ENCODE data around the gene TEKT5. TPM values are rescaled to one million over a fixed set of nuclear protein-coding genes. Genes with fewer than 3 reads are reported as not detected.
"Not testable (repeated sequence)": the region's sequence is repeated elsewhere in the genome, so short reads cannot be mapped to it uniquely, and the experiment has no call there.

The TEKT5 gene
- total and polyA plus RNA-seq, 2 donors from 2014 or later: 0.57 TPM; not detected in 1

- no peak for FAIRE-seq
- no peaks in the 10 kb centered on the region for H3K4me1 ChIP-seq (ENCODE audit: control insufficient read depth in 2 of 3, insufficient read depth in 2 of 3, low read depth in 1 of 3, low read length in 3 of 3)
- no peaks in the 10 kb centered on the region for H3K27me3 ChIP-seq (ENCODE audit: control insufficient read depth, insufficient read depth, low read length)
- H3K9ac ChIP-seq (ENCODE audit: low read length in 3 of 3): no peak overlapping the region
- no peaks in the 10 kb centered on the region for H3K9me3 ChIP-seq (ENCODE audit: control insufficient read depth in 2 of 3, insufficient read depth in 1 of 3, low read length in 3 of 3)
- TF ChIP-seq, protein P1, sequence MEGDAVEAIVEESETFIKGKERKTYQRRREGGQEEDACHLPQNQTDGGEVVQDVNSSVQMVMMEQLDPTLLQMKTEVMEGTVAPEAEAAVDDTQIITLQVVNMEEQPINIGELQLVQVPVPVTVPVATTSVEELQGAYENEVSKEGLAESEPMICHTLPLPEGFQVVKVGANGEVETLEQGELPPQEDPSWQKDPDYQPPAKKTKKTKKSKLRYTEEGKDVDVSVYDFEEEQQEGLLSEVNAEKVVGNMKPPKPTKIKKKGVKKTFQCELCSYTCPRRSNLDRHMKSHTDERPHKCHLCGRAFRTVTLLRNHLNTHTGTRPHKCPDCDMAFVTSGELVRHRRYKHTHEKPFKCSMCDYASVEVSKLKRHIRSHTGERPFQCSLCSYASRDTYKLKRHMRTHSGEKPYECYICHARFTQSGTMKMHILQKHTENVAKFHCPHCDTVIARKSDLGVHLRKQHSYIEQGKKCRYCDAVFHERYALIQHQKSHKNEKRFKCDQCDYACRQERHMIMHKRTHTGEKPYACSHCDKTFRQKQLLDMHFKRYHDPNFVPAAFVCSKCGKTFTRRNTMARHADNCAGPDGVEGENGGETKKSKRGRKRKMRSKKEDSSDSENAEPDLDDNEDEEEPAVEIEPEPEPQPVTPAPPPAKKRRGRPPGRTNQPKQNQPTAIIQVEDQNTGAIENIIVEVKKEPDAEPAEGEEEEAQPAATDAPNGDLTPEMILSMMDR (IDR thresholded peaks at IDR 0.05; ENCODE audit: borderline replicate concordance, extremely low read depth, insufficient read depth): no peak
- H3K27ac ChIP-seq (ENCODE audit: low read depth in 2 of 2, low read length in 2 of 2): no peak overlapping the region
- H3K36me3 ChIP-seq (ENCODE audit: control insufficient read depth in 2 of 3, insufficient read depth in 3 of 3, low read length in 3 of 3): no peaks in the 10 kb centered on the region
- DNase-seq: peak in 3 of 5 donors; percentile 13 to 72 (median 14)
- no peak overlapping the region for H3K4me3 ChIP-seq (ENCODE audit: low read length in 3 of 3)
- intact Hi-C loops (cut with DNase I): no loop called here
Measured at GRCh38 chr16:10652730-10653590, 41.8 kb downstream of the TEKT5 start.

DNA sequence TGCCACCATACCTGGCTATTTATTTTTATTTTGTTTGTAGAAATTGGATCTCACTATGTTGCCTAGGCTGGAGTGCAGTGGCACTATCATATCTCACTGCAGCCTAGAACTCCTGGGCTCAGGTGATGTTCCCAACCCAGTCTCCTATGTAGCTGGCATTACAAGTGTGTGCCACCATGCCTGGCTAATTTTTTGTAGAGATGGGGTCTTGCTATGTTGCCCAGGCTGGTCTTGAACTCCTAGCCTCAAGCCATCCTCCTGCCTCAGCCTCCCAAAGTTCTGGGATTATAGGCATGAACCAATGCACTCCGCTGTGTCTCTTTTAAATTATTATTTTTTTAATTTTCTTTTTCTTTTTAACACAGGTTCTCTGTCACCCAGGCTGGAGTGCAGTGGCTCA is 45.6 kb downstream of the TEKT5 start:
- H3K36me3 ChIP-seq (ENCODE audit: control insufficient read depth in 2 of 3, insufficient read depth in 3 of 3, low read length in 3 of 3); H3K9me3 ChIP-seq (ENCODE audit: control insufficient read depth in 2 of 3, insufficient read depth in 1 of 3, low read length in 3 of 3); DNase-seq; H3K4me3 ChIP-seq (ENCODE audit: low read length in 3 of 3); H3K27me3 ChIP-seq (ENCODE audit: control insufficient read depth, insufficient read depth, low read length); intact Hi-C loops (cut with DNase I); H3K27ac ChIP-seq (ENCODE audit: low read depth in 2 of 2, low read length in 2 of 2); FAIRE-seq; H3K9ac ChIP-seq (ENCODE audit: low read length in 3 of 3): not testable (repeated sequence)
- H3K4me1 ChIP-seq (ENCODE audit: control insufficient read depth in 2 of 3, insufficient read depth in 2 of 3, low read depth in 1 of 3, low read length in 3 of 3): peaks cover 0 to 11% (median 0%) of the 10 kb centered on the region in 3 donors

- no peaks in the 10 kb centered on the region for H3K27me3 ChIP-seq (ENCODE audit: control insufficient read depth, insufficient read depth, low read length)
- no peaks in the 10 kb centered on the region for H3K9me3 ChIP-seq (ENCODE audit: control insufficient read depth in 2 of 3, insufficient read depth in 1 of 3, low read length in 3 of 3)
- H3K9ac ChIP-seq (ENCODE audit: low read length in 3 of 3): no peak overlapping the region
- peaks cover 0 to 11% (median 0%) of the 10 kb centered on the region in 3 donors for H3K4me1 ChIP-seq (ENCODE audit: control insufficient read depth in 2 of 3, insufficient read depth in 2 of 3, low read depth in 1 of 3, low read length in 3 of 3)
- H3K36me3 ChIP-seq (ENCODE audit: control insufficient read depth in 2 of 3, insufficient read depth in 3 of 3, low read length in 3 of 3): no peaks in the 10 kb centered on the region
- no peak for DNase-seq
- H3K27ac ChIP-seq (ENCODE audit: low read depth in 2 of 2, low read length in 2 of 2): no peak overlapping the region
- intact Hi-C loops (cut with DNase I): no loop called here
- FAIRE-seq: no peak
- H3K4me3 ChIP-seq (ENCODE audit: low read length in 3 of 3): no peak overlapping the region
- TF ChIP-seq, protein P1 (IDR thresholded peaks at IDR 0.05; ENCODE audit: borderline replicate concordance, extremely low read depth, insufficient read depth): no peak
Measured at GRCh38 chr16:10647721-10648296, 46.9 kb downstream of the TEKT5 start.

- TF ChIP-seq, protein P1 (IDR thresholded peaks at IDR 0.05; ENCODE audit: borderline replicate concordance, extremely low read depth, insufficient read depth): no peak
- no peak for DNase-seq
- Histone ChIP-seq H3K36me3 (ENCODE audit: control insufficient read depth in 2 of 3, insufficient read depth in 3 of 3, low read length in 3 of 3) (no peaks in the 10 kb centered on the region), H3K9ac (ENCODE audit: low read length in 3 of 3) (no peak overlapping the region), H3K4me3 (ENCODE audit: low read length in 3 of 3) (no peak overlapping the region), H3K9me3 (ENCODE audit: control insufficient read depth in 2 of 3, insufficient read depth in 1 of 3, low read length in 3 of 3) (no peaks in the 10 kb centered on the region), H3K4me1 (ENCODE audit: control insufficient read depth in 2 of 3, insufficient read depth in 2 of 3, low read depth in 1 of 3, low read length in 3 of 3) (peaks cover 0 to 11% (median 0%) of the 10 kb centered on the region in 3 donors), H3K27me3 (ENCODE audit: control insufficient read depth, insufficient read depth, low read length) (no peaks in the 10 kb centered on the region), H3K27ac (ENCODE audit: low read depth in 2 of 2, low read length in 2 of 2) (no peak overlapping the region)
- FAIRE-seq: no peak
- intact Hi-C loops (cut with DNase I): no loop called here
Measured at GRCh38 chr16:10647264-10647720, 47.4 kb downstream of the TEKT5 start.

Data from kidney (tissue), 14 donors.